SKM-1 treated with dmso at 0.1 percent for 144 hours (cell line): ENCODE results near the gene NDE1.
"Not testable (repeated sequence)": the region's sequence is repeated elsewhere in the genome, so short reads cannot be mapped to it uniquely, and the experiment has no call there.

ENCODE experiments used
- DNase-seq: peaks from one replicate; lab custom pipeline; 2025; ENCODE audit not compliant: unreplicated experiment; lab: John Stamatoyannopoulos, UW

The NDE1 gene

GRCh38 chr16:15620611-15621195 is 29.3 kb upstream of the NDE1 start:
- DNase-seq = no peak

DNA sequence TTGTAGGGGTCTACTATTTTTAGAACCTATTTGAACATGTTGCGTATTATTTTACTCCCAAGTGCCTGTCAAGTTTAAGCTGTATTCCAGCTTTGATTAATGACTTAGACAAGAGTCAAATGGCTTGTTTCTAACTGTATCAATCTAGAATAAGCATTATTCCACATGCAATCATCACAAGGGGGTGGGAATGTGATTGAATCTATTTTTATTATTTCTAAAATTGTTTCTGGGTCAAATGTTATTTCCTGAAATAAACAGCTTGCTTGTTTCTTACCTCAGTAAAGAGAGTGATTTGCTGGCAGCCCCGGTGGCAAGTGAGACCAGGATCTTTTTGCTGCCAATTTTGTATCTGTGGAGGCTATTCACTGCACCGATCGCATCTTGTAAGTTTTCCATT is 28.6 kb upstream of the NDE1 start:
- no peak for DNase-seq

DNA sequence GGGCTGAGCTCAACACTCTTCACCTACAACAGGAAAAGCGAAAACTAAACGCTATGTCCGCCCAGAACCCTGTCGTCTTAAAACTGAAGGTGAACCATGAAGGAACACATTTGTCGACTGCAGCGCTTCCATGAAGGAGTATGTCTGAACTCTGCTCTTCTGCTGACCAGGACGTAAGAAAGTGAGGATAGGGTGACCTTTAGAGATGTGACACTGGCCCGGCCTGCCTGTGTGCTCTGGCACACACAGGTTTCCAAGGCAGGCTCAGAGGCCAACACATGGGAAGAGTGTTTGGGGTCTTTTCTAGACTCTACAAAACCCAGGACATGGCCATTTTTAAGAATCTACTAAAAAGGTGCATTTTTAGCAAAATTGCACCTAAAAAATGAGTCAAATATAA is 28.2 kb upstream of the NDE1 start:
- DNase-seq = no peak

GRCh38 chr16:15631730-15632409 is 18.2 kb upstream of the NDE1 start:
- no peak for DNase-seq

- no peak for DNase-seq
Observed at GRCh38 chr16:15635926-15636325, 14.1 kb upstream of the NDE1 start.

GRCh38 chr16:15636392-15636873 is 13.6 kb upstream of the NDE1 start:
- DNase-seq = no peak

- no peak for DNase-seq
Observed at GRCh38 chr16:15639061-15639568, 10.9 kb upstream of the NDE1 start.

DNA sequence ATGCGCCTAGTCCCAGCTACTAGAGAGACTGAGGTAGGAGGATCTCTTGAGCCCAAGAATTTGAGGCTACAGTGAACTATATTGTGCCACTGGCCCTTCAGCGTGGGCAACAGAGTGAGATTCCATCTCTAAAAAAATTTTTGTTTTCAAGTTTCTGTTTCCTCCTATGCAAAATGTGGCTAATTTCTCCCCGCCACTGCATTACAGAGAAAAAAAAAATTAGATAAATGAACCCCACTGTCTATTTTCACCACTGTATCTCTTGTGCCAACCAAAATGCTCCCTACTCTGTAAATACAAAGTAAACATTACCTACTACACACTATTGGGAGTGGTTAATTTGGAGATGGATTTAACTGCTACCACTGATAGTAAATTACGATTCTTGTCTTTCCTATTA is 9.1 kb upstream of the NDE1 start:
- DNase-seq = no peak

GRCh38 chr16:15641753-15642556 is 8.1 kb upstream of the NDE1 start:
- no peak for DNase-seq

- peak; percentile 67 for DNase-seq
Observed at GRCh38 chr16:15642557-15643047, 7.4 kb upstream of the NDE1 start.

- peak; percentile 89 for DNase-seq
Observed at GRCh38 chr16:15643048-15643945, 6.7 kb upstream of the NDE1 start, which contains the start of gene MARF1. MARF1 (minus strand) TSS chr16:15643154; CDS start chr16:15639233, 3,921 bp downstream.

- no peak for DNase-seq
Observed at GRCh38 chr16:15643946-15644250, 6.1 kb upstream of the NDE1 start.

GRCh38 chr16:15644267-15644961 is 5.6 kb upstream of the NDE1 start:
- DNase-seq = no peak

- DNase-seq = not testable (repeated sequence)
Observed at GRCh38 chr16:15644962-15645465, 5.0 kb upstream of the NDE1 start.

DNA sequence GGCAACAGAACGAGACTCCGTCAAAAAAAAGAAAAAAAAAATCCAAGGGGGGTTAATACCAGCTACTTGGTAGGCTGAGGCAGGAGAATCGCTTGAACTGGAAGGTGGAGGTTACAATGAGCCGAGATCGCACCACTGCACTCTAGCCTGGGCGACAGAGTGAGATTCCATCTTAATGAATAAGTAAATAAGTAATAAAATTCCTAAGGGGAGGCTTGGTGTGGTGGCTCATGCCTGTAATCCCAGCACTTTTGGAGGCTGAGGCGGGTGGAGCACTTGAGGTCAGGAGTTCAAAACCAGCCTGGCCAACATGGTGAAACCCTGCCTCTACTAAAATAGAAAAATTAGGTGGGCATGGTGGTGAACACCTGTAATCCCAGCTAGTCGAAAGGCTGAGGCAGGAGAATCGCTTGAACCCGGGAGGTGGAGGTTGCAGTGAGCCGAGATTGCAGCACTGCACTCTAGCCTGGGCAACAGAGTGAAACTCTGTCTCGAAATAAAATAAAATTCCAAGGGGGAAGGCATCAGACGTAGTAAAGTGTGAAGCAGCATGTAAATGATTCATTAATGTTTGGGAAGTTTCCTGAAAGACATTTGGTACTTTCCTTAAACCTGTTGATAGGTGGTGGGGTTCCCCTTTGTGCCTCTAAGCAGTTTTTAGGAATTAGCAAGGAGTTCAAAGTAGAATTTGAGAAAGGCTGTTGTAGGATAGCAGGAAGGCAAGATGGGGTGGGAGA is 3.3 kb upstream of the NDE1 start:
- DNase-seq = not testable (repeated sequence)

DNA sequence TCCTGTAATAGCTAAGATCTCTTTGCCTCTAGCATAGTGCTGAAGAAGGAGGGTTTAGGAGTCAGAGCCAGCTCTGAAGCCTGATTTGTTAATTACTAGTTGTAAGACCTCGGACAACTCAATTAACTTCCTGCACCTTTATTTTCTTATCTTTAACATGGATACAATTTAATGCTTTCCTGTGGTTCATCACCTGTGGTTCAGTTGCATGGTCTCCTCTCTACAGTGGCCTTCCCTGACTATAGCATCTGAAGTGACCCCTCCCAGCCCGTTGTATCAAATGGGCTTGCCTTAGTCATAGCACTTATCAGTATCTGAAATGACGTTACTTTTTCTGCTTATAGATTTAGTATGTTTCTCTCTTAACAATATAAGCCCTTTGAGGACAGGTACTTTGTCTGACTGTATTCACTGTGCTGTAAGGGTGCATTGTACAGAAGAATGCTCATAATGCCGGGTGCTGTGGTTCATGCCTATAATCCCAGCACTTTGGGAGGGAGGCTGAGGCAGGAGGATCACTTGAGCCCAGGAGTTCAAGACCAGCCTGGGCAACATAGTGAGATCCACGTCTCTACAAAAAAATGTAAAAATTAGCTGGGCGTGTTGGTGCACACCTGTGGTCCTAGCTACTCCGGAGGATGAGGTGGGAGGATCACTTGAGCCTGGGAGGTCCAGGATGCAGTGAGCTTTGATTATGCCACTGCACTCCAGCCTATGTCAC is 2.6 kb upstream of the NDE1 start:
- DNase-seq = no peak

- no peak for DNase-seq
Observed at GRCh38 chr16:15648135-15648730, 1.8 kb upstream of the NDE1 start.

GRCh38 chr16:15649311-15649710 is 734 bp upstream of the NDE1 start:
- not testable (repeated sequence) for DNase-seq
